ENCODE results near the gene FSTL1.

Gene FSTL1

DNA sequence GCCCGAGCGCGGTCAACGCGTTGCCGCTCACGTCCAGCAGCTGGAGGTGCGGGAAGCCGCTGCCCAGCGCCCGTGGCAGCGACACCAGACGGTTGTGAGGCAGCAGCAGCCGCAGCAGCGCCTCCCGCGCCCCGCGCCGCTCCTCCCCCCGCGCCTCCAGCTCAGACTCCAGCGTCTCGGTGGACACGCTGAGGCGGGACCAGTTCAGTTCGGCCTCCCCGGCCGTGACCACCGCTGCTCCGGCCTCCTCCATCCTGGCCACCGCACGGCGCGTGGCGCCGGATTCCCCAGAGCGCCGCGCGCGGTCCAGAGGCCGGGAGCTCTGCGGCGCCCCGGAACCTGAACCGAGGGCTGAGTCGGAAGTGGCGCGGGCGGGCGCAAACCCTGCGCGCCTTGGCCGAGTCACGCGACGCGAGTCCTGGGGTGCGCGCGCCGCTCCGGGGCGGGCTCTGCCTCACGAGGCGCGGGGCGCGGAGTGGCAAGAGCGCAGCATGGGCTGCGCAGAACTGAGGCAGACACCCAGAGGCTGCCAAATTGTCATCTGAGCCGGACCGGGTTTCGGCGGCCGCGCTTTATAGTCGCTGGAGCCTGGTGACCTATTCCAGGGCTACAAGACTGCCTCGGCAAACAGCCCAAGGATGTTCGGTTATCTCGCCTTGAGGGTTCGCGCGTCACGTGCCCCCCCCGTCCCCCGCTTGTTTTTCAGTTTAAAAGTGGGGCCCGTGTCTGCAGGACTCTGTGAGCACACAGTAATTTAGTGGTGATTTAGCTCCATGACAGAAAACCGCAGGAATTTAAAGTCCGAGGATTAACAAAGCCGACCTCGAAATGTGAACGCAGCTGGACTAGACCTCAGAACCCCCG lies 101.6 kb downstream of the FSTL1 start, which contains the start of gene LRRC58 (continued):
- TF ChIP-seq REST (tag by site-specific recombination; IDR thresholded peaks at IDR 0.05): 0 out of 2 replicates have a peak, but pooled peaks have one; percentile 9
- peak; percentile 77 for TF ChIP-seq MYNN (tag by site-specific recombination; IDR thresholded peaks at IDR 0.05; ENCODE audit: borderline replicate concordance)
- TF ChIP-seq, protein P1, sequence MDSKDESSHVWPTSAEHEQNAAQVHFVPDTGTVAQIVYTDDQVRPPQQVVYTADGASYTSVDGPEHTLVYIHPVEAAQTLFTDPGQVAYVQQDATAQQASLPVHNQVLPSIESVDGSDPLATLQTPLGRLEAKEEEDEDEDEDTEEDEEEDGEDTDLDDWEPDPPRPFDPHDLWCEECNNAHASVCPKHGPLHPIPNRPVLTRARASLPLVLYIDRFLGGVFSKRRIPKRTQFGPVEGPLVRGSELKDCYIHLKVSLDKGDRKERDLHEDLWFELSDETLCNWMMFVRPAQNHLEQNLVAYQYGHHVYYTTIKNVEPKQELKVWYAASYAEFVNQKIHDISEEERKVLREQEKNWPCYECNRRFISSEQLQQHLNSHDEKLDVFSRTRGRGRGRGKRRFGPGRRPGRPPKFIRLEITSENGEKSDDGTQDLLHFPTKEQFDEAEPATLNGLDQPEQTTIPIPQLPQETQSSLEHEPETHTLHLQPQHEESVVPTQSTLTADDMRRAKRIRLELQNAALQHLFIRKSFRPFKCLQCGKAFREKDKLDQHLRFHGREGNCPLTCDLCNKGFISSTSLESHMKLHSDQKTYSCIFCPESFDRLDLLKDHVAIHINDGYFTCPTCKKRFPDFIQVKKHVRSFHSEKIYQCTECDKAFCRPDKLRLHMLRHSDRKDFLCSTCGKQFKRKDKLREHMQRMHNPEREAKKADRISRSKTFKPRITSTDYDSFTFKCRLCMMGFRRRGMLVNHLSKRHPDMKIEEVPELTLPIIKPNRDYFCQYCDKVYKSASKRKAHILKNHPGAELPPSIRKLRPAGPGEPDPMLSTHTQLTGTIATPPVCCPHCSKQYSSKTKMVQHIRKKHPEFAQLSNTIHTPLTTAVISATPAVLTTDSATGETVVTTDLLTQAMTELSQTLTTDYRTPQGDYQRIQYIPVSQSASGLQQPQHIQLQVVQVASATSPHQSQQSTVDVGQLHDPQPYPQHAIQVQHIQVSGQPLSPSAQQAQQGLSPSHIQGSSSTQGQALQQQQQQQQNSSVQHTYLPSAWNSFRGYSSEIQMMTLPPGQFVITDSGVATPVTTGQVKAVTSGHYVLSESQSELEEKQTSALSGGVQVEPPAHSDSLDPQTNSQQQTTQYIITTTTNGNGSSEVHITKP (tag by site-specific recombination; IDR thresholded peaks at IDR 0.05): peak; percentile 43
- peak; percentile 79; the same call in 1 of the 2 replicates for TF ChIP-seq ZSCAN30 (tag by site-specific recombination; IDR thresholded peaks at IDR 0.05)
- TF ChIP-seq ZNF654 (tag by site-specific recombination; IDR thresholded peaks at IDR 0.05; ENCODE audit: low read depth): no peak
- no peak for TF ChIP-seq GLI4 (tag by site-specific recombination; IDR thresholded peaks at IDR 0.05)
- TF ChIP-seq ZNF830 (tag by site-specific recombination; IDR thresholded peaks at IDR 0.05; ENCODE audit: low read depth): no peak
- peak; percentile 56 for TF ChIP-seq ZBTB17 (tag by site-specific recombination; IDR thresholded peaks at IDR 0.05)
- no peak for TF ChIP-seq ZNF184 (tag by site-specific recombination; IDR thresholded peaks at IDR 0.05)
- no peak for TF ChIP-seq ZNF529 (tag by site-specific recombination; IDR thresholded peaks at IDR 0.05; ENCODE audit: insufficient replicate concordance)
- TF ChIP-seq ZNF510 (tag by site-specific recombination; IDR thresholded peaks at IDR 0.05; ENCODE audit: insufficient replicate concordance): no peak
- TF ChIP-seq ZNF561 (tag by site-specific recombination; IDR thresholded peaks at IDR 0.05; ENCODE audit: borderline replicate concordance): peak; percentile 74; the same call in 1 of the 2 replicates
- TF ChIP-seq, protein P2, sequence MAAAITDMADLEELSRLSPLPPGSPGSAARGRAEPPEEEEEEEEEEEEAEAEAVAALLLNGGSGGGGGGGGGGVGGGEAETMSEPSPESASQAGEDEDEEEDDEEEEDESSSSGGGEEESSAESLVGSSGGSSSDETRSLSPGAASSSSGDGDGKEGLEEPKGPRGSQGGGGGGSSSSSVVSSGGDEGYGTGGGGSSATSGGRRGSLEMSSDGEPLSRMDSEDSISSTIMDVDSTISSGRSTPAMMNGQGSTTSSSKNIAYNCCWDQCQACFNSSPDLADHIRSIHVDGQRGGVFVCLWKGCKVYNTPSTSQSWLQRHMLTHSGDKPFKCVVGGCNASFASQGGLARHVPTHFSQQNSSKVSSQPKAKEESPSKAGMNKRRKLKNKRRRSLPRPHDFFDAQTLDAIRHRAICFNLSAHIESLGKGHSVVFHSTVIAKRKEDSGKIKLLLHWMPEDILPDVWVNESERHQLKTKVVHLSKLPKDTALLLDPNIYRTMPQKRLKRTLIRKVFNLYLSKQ (tag by site-specific recombination; IDR thresholded peaks at IDR 0.05; ENCODE audit: borderline replicate concordance): no peak
- peak; percentile 35; the same call in 1 of the 2 replicates for TF ChIP-seq ZNF10 (tag by site-specific recombination; IDR thresholded peaks at IDR 0.05)
- TF ChIP-seq ZNF157 (tag by site-specific recombination; IDR thresholded peaks at IDR 0.05): no peak
